HS-27A (cell line): ENCODE measurements around the gene GLE1.
"Not testable (repeated sequence)": the region's sequence is repeated elsewhere in the genome, so short reads cannot be mapped to it uniquely, and the experiment has no call there.

Experiments
- DNase-seq: peaks from one replicate; pipeline ENCODE4 v3.0.0-alpha.2; 2012; ENCODE audit warnings: low read depth, missing footprints

Gene GLE1

DNA sequence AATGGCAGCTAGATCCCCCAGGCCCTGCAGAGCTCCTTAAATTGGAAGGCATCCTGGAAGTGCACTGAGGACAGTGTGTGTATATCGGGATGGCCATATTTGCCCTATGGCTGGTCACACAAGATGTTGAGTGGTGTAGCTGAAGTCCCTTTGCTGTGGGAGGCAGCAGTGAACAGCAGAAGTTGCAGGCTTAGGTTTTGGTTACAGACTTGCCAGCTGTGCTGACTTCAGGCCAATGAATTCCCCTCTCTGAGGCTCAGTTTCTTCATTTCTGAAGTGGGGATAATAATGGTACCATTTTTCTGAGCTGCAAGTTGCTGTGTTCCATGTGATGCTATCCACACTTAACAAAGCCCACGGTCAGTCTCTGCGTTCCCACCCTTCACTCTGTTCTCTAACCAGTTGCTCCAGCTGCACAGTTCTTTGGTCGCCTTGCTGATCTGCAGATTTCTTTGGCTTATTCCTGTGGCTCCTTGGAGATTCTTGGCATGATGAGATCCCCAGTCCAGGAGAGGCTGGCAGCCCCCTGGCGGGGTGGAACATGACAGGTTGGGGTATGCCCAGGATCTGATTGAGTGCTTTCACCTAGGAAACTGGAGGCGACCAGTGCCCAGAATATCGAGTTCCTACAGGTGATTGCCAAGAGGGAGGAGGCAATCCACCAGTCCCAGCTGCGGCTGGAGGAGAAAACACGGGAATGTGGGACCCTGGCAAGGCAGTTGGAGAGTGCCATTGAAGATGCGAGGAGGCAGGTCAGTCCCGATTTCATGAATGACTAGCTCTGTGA, 6.5 kb upstream of the GLE1 start:
- no peak for DNase-seq

DNA sequence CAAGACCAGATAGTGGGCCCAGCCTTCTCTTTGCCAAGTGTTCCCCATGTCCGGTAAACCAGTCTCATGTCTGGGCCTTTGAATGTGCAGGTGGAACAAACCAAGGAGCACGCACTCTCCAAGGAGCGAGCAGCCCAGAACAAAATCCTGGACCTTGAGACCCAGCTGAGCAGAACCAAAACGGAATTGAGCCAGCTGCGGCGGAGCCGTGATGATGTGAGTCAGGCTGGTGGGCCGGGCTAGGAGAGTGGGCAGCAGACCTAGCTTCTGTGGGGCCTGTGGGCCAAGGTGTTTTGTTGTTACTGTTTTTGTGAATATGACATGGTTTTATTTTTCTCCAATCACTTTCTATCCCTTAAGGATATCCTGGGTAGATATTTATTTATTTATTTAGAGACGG, 5.6 kb upstream of the GLE1 start:
- no peak for DNase-seq

DNA sequence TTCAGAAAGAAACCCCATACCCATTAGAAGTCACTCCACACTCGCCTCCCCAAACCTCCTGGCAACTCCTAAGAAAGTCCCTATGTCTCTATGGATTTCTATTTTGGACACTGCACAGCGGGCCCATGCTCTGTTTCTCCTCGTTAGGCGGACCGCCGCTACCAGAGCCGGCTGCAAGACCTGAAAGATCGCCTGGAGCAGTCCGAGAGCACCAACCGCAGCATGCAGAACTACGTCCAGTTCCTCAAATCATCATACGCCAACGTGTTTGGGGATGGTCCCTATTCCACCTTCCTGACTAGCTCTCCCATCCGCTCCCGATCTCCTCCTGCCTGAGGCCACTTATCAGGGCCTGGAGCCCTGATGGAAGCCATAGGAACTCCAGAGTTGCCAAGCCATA, 4.6 kb upstream of the GLE1 start:
- no peak for DNase-seq

DNA sequence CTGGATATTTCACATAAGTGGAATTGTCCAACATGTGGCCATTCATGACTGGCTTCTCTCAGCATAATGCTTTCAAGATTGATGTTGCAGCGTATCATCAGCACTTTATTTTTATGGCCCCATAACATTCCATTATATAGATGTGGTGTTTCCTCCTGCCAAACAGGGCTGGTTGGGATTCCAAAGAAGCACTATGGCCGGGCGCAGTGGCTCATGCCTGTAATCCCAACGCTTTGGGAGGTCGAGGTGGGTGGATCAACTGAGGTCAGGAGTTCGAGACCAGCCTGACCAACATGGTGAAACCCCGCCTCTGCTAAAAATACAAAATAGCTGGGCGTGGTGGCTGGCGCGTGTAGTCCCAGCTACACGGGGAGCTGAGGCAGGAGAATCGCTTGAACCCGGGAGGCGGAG, 1.1 kb upstream of the GLE1 start:
- DNase-seq = not testable (repeated sequence)

DNA sequence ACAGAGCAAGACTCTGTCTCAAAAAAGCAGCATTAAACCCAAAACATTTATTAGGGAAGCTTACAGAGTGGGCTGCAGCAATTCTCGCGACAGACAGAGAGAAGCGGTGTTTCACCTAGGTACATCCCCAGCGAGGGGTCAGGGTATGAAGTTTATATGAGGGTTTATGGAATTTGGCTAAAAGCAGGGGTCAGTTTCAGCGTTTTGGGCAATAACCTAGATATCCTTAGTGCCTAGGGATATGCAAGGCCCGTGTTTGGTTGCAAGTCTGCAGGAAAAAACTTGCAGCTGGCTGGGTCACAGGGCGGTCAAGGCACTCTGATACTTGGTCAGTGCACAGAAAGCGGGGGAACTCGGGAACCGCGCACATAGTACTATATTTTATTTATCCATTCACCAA, 649 bp upstream of the GLE1 start:
- no peak for DNase-seq

DNA sequence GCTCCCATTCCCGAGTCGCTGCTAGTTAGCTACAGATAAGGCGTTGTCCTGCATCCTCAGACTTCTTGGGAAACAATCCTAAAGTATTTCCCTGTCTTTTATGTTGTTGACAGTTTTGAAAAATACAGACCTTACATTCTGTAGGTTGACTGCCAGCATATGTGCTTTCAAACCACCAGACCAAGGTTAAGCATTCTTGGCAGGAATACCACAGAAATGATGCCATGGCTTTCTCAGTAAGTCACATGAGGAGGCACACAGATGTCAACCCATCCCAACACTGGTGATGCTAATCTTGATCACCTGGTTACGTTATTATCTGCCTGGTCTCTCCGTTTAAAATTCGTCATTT, 871 bp downstream of the GLE1 start:
- no peak for DNase-seq

DNA sequence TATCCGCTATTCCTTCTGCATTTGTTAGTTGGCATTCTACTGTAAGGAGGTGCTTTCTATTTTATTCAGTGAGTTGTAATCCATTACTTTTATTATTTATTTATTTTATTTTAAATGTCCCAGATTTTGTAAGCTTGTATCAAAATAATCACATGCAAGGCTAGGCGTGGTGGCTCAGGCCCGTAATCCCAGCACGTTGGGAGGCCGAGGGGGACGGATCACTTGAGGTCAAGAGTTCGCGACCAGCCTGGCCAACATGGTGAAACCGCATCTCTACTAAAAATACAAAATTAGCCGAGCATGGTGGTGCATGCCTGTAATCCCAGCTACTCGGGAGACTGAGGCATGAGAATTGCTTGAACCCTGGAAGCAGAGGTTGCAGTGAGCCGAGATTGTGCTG, 1.4 kb downstream of the GLE1 start:
- not testable (repeated sequence) for DNase-seq

DNA sequence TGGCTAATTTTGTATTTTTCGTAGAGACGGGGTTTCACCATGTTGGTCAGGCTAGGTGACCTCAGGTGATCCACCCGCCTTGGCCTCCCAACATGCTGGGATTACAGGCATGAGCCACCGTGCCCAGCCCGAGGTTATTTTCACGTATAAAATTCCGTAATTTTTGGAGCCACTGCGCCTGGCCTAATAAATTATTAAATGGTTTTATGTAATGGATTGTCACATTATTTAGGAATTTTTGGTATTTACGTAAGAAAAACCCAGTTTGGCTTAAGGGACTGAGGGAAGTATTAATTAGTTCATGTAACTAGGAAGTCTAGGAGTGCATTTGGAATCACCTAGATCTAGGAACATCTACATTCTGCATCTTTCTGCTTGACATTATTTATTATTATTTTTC, 8.3 kb downstream of the GLE1 start:
- no peak for DNase-seq

DNA sequence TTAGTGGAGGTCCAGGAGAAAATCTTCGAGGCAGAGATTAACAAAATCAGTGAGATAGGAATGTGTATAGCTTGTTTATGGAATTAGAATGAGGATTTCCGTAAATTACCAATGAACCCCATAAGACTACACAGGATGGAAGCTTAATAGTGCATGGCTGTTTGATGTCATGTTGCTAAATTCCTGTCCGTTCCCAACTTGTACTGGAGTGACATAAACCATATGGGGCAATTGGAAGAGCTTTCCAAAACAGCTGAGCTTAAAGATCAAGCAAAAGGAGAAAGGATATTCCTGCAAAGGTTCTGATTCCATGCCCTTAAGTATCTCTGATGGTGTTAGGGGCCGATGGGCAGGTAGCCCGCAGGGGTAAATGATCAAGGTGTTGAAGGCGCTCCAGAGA, 17.4 kb downstream of the GLE1 start:
- no peak for DNase-seq

DNA sequence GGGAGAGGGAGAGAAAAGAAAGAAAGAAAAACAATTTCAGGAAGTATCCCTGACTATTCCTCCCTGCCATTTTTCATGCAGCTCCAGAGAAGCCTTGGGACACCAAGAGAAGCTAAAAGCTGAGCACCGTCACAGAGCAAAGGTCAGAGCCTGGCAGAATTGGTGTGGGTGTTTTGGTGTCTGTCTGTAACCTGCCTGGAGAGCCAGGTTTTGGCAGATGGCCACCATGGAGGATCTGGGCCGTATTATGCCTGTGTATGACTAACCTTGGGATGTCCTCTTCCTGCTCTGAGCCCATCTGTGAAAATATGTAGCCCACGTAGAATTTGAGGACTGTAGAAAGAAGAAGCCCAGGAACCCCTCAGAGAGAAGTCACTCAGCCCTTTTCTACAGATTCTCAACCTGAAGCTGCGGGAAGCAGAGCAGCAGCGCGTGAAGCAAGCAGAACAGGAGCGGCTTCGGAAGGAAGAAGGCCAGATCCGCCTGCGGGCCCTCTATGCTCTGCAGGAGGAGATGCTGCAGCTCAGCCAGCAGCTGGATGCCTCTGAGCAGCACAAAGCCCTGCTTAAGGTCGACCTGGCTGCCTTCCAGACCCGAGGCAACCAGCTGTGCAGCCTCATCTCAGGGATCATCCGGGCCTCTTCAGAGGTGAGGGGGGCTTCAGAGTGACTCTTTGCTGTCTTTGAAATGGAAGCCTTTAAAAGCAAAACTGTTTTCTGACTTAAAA, 18.8 kb downstream of the GLE1 start:
- no peak for DNase-seq

DNA sequence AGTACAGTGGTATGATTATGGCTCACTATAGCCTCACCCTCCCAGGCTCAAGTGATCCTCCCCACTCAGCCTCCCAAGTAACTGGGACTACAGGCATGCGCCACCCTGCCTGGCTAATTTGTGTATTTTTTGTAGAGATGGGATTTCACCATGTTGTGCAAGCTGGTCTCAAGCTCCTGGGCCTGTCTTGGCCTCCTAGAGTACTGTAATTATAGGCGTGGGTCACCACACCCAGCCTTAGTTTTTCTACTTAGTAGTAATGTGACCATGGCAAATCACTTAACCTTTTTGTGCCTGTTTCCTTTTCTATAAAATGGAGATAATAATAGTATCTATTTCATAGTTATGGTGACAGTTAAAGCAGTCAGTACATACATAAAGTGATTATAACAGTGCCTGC, 22.2 kb downstream of the GLE1 start:
- DNase-seq = no peak

DNA sequence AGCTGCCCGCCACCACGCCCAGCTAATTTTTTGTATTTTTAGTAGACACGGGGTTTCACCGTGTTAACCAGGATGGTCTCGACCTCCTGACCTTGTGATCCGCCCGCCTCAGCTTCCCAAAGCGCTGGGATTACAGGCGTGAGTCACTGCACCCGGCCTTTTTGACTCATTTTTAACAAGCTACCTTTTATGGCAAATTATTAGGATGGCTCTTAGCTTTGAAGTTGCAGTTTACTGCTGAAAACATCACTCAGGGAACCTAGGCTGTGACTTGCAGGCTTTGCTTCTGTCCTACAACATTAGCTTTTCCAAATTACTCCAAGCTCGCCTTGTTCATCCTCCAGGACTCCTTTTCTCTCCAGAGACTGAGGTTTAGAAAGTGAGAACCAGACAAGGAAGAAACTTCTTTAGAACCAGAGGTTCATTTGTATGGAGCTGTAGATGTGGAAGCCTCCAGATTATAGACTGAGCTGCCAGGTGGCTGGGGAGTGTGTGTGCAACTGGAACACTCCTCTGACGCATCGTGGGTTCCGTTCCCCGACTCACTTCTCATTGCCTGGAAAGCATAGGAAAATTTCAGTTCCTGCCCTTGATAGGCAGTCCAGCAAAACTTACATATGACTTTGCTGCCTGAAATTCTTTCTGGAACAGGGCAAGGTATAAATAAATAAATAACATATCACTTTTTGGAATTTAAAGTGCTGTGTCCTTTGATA, 24.1 kb downstream of the GLE1 start:
- no peak for DNase-seq

DNA sequence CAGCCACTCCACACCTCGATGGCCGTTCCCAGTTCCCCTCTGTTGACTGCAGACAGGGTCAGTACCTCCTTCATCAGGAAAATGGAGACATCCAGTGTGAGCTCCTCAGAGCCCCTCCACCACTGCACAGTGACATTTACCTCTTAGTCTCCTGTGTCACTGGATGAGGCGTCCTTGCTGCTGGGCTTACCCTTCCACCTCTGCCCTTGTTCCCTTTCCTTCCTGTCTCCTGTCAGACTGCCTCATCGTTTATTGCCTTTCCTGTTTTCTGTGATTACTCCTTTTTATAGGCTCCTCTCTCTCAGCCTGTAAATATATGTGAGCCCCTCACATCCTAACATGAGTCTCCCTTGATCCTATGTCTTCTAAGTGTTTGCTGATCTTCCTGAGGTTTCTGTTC, 24.7 kb downstream of the GLE1 start:
- DNase-seq = no peak

DNA sequence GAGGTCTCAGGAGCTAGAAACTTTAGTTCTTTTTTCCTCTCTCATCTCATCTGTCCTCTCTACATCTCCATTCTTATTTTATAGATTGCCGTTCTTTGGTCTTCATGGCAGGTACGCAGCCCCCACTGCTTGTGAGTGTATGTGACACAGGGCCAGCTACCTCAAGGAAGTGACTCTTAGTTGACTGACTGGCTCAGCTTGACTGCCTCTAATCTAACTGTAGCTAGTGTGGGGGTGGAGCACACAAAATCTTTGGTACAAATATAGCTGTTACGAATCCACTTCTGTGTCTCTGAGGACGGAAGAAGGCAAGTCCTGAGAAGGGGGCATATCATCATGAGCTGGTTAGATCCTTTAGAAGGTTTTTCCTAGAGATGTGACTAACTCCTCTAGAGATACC, 28.1 kb downstream of the GLE1 start:
- DNase-seq = no peak

DNA sequence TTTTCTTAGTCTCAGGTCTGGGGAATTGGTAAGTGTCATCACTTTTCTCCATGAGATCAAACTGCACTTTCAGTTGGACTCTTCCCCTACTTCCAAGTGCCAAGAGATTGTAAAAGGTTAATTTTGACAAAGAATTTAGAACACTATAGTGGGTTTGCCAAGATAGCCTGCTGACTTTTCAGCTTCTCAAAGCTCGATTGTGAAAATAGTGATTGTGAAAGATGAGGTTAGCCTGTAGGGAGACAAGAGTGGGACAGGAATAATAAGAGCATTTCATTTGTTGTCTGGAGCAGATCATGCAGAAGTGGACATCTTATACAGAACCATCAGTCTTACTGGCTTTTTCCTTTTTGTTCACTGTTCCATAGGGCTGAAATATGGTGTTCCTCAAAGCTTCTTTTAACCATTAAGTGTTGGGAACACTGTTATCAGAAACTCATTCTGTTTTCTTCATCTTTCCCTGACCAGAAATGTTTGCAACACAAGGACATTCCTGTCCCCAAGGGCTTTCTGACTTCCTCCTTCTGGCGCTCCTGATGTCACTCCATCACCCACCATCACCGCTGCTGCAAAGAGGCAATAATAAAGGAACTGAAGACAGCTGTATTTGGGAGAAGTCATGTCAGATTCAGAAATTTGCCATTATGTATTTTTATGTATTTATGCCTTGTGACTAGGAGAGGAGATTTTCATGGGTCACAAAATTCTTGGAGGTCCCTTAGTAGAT, 36.3 kb downstream of the GLE1 start:
- DNase-seq = no peak

DNA sequence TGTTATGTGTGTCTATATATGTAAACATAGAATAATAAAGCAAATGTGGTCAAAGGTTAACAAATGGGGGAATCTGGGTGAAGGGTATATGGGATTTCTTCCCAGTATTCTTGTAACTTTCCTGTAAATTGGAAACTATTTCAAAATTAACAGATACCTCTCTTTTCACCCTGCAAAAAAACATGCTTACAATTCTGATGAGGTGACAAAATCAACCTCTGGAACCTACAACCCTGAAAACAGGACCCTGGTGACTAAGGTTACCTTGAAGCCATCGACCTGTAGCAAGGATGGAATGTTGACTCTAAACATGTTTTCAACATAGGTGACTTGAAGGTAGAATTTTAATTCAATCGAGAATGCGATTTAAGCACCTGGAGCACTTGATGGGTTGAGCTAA, 42.0 kb downstream of the GLE1 start:
- no peak for DNase-seq

DNA sequence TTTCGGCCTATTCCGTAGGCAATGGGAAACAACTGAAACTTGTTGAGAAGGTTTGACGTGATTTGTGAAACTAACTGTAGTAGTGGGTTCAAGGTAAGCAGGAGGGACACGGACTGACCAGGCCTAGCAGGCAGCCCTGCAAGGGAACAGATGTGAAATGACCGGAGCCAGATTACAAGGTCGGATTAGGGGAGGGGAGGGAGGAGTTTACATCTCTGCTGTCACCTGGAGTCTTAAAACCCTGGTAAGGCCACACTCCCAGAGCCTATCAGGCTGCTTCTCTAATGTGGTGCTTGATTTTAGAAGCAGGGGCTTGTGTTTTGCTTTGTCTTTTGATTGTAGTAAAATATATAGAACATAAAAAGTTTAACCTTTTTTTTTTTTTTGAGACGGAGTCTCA, 44.4 kb downstream of the GLE1 start:
- DNase-seq = no peak

DNA sequence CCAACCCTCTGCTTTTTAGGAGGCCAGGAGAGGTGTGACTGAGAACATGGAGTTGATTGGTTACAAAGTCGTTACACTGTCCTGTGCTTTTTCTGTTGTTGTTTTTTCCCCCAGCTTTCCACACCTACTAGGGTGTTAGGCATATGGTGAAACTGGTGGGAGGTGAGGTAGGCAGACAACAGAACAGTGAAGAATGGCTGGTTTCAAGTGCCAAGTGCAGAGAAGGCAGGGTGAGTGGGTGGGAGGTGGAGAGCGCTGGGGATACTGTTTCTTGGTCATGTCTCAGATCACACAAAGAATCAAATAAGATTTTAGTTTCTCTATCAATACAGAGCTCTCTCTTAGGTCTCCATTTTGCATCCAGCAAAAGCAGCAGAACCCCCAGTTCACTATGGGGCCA, 45.7 kb downstream of the GLE1 start:
- no peak for DNase-seq

DNA sequence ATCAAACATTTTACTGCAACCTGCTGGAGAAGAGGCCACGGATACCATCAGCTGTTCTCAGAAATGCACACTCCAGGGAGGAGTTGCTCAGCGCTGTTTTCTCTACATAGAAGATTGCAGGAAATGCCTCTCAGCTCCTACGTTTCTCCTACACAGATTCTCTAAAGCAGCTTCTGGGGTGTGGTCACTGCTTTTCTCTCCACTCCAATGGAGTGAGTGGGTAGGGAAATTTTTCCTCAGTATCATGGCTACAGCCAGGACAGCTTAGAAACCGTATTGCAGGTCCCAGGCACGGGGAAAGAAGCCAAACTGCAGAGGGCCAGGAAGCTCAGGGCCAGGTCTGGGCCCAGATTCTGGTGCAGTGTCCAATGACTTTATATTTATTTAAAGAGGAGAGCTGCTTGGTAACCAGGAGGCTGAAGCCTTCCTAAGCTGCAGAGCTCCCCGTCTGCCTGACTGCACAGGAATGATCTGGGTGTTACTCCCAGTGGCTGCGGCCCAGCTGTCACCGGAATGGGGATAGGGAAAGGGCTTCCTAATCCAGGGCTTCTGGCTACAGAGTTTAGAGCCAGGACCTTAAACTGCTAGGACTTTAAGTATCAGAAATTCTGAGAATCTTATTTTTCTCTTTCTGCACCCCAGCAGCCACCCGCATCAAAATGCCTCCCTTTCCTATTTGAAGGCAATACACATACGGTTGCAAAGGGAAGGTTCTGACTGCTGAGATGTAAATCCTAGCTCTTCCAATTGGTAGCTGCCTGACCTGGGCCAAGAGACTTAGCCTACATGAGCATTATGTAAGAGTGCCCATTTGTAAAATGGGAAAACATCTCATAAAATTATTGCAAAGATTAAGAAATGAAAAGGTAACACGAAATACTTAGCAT, 46.5 kb downstream of the GLE1 start:
- DNase-seq = no peak

DNA sequence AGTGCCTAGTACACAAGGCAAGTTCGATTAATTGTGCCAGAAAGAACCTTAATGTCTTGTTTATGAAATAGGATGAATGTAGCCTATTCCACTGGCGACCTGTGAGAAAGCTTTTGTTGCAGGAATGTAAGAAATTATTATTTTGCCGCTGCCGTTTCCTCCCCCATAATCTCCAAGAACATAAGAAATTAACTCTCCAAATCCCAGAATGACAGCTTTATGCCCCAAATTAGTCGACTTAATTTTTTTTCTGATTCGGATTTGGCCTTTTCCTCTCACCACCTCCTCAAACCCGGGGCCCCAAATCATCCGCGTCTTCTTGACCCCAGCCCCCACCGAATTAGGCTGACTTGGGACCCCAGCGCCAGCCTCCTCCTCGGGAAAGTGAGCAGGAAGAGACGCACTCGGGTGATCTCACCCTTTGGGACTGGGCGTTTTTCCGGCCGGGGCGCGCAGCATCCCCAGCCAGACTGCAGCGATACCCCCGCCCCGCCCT, 47.2 kb downstream of the GLE1 start:
- DNase-seq = peak; percentile 77

DNA sequence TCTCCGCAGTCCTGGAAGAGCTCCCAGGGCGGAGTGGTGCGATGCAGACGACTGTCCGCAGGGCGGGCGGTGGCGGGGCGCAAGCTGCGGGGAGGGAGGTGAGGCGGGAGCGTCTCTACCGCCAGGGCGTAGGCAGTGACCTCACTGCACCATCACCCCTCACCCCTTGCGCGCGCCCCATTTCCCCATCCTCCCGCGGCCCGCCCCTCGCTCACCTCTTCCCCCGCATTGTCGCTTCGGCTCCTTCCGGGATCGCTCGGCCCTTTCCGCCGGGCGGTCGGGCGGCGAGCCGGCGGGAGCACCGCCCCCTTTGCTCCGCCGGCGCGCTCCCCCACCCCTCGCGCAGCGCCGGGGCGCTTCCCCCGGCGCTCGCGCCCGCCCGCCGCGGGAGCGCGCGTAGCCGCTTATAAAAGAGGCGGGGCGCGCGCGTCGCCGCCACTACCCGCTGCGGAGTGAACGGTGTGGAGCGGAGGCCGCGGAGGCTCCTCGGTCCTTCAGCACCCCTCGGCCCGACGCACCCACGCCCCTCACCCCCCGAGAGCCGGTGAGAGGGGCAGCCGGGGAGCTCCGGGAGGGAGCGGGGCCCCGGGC, 47.7 kb downstream of the GLE1 start, which contains the start of gene SPTAN1:
Gene SPTAN1 (plus strand): TSS at position 435 of the 591 bp plus-strand sequence. CDS start 14,154 bp downstream, outside the sequence.
- DNase-seq = peak; percentile 79
